MCF 10A (cell line): ENCODE data around the gene NR1H2. TPM values are rescaled to one million over a fixed set of nuclear protein-coding genes. Genes with fewer than 3 reads are reported as not detected.

ENCODE experiments used
- BruUV-seq: library from RNA; stranded (reverse); fragments of 400-500 nt; replicated peaks from 2 replicates; lab custom pipeline; 2021; lab: Mats Ljungman, UMichigan
- CTCF ChIA-PET: fragments of 300-600 bp; sonication (Branson Sonifier 250); formaldehyde crosslinking; extraction: SDS; loops from one replicate; lab custom pipeline; 2021; ENCODE audit warnings: antibody characterized with exemption, inconsistent platforms; lab: Yijun Ruan, JAX
- POLR2A ChIA-PET: fragments of 300-600, 350-650 bp; sonication (Branson Sonifier 250); formaldehyde crosslinking; extraction: SDS; loops from one replicate; lab custom pipeline; 2020; ENCODE audit warnings: antibody characterized with exemption, inconsistent platforms; lab: Yijun Ruan, JAX
- DNase-seq: peaks from one replicate; pipeline ENCODE4 v3.0.0-alpha.2; 2018; ENCODE audit not compliant: unreplicated experiment
- H3K27ac Mint-ChIP-seq: one replicate; pipeline ENCODE4 v1.8.0; 2022; ENCODE audit warnings: mild to moderate bottlenecking, low read depth, mixed read lengths; ENCODE audit not compliant: unreplicated experiment
- H3K27me3 Mint-ChIP-seq: one replicate; pipeline ENCODE4 v1.8.0; 2022; ENCODE audit warnings: mixed read lengths; ENCODE audit not compliant: insufficient read depth, unreplicated experiment
- H3K36me3 Mint-ChIP-seq: one replicate; pipeline ENCODE4 v1.8.0; 2022; ENCODE audit warnings: mild to moderate bottlenecking, moderate library complexity, mixed read lengths; ENCODE audit not compliant: insufficient read depth, unreplicated experiment
- H3K4me1 Mint-ChIP-seq: one replicate; pipeline ENCODE4 v1.8.0; 2022; ENCODE audit warnings: mixed read lengths; ENCODE audit not compliant: insufficient read depth, unreplicated experiment
- H3K4me3 Mint-ChIP-seq: one replicate; pipeline ENCODE4 v1.8.0; 2022; ENCODE audit warnings: mild to moderate bottlenecking, moderate library complexity, mixed read lengths; ENCODE audit not compliant: unreplicated experiment
- H3K9me3 Mint-ChIP-seq: one replicate; pipeline ENCODE4 v1.8.0; 2022; ENCODE audit warnings: mixed read lengths; ENCODE audit not compliant: unreplicated experiment
- CTCF ChIP-seq: fragments of 200-600 bp; IDR thresholded peaks from one replicate; pipeline ENCODE4 v1.8.0; 2022; ENCODE audit warnings: antibody characterized with exemption, mild to moderate bottlenecking; ENCODE audit not compliant: unreplicated experiment
- intact Hi-C: fragments of 100-400 bp; cut with micrococcal nuclease; formaldehyde crosslinking; loops from 2 replicates; pipeline ENCODE4 v1.14.1; 2022
- total RNA-seq: library from RNA; stranded (reverse); gene quantifications from 2 replicates; pipeline ENCODE4 v1.2.3, GENCODE V29; 2022

The NR1H2 gene
- total RNA-seq, 1 experiment from 2014 or later = 62.0 TPM

- Mint-ChIP-seq H3K27me3 (peaks cover 11% of the 10 kb centered on the region), H3K9me3 (no peaks in the 10 kb centered on the region), H3K4me1 (peaks cover 4% of the 10 kb centered on the region), H3K4me3 (no peak overlapping the region), H3K27ac (no peak overlapping the region), H3K36me3 (no peaks in the 10 kb centered on the region)
- no peak for TF ChIP-seq CTCF
- ChIA-PET CTCF (interaction anchor here (1.2 kb wide), 1 partner anchor 13 kb away, joined by 4 read pairs; no protein-coding TSS in a partner anchor), POLR2A (no interaction called here)
- no TSS peak for BruUV-seq
- DNase-seq = no peak
- intact Hi-C loops = no loop called here
These were observed 14.8 kb upstream of the NR1H2 start for GRCh38 chr19:50361290-50362029.

GRCh38 chr19:50362030-50362412 lies 14.2 kb upstream of the NR1H2 start:
- TF ChIP-seq CTCF = no peak
- no peak overlapping the region for H3K27ac Mint-ChIP-seq
- BruUV-seq = no TSS peak
- ChIA-PET POLR2A (no interaction called here), CTCF (interaction anchor here (1.2 kb wide), 1 partner anchor 13 kb away, joined by 4 read pairs; no protein-coding TSS in a partner anchor)
- peaks cover 11% of the 10 kb centered on the region for H3K27me3 Mint-ChIP-seq
- DNase-seq = no peak
- intact Hi-C loops = no loop called here
- H3K36me3 Mint-ChIP-seq = no peaks in the 10 kb centered on the region
- H3K4me3 Mint-ChIP-seq = no peak overlapping the region
- peaks cover 4% of the 10 kb centered on the region for H3K4me1 Mint-ChIP-seq
- no peaks in the 10 kb centered on the region for H3K9me3 Mint-ChIP-seq

- ChIA-PET POLR2A (interaction anchor here (1.4 kb wide), 1 partner anchor 22 kb away, joined by 4 read pairs; no protein-coding TSS in a partner anchor), CTCF (no interaction called here)
- DNase-seq = no peak
- H3K27me3 Mint-ChIP-seq = peaks cover 11% of the 10 kb centered on the region
- BruUV-seq = no TSS peak
- H3K4me1 Mint-ChIP-seq = peaks cover 4% of the 10 kb centered on the region
- TF ChIP-seq CTCF = no peak
- no peaks in the 10 kb centered on the region for H3K9me3 Mint-ChIP-seq
- intact Hi-C loops = no loop called here
- H3K4me3 Mint-ChIP-seq = no peak overlapping the region
- H3K27ac Mint-ChIP-seq = no peak overlapping the region
- no peaks in the 10 kb centered on the region for H3K36me3 Mint-ChIP-seq
These were observed 13.4 kb upstream of the NR1H2 start for GRCh38 chr19:50362656-50363424.
